ENCODE measurements around the gene REP15. TPM values are rescaled to one million over a fixed set of nuclear protein-coding genes. Genes with fewer than 3 reads are reported as not detected.

The REP15 gene
- total and polyA plus RNA-seq, 2 of the 8 experiments (the other 6 are each of a cell fraction or from before 2014, with no cell fraction given): 0.06 to 0.73 TPM

DNA sequence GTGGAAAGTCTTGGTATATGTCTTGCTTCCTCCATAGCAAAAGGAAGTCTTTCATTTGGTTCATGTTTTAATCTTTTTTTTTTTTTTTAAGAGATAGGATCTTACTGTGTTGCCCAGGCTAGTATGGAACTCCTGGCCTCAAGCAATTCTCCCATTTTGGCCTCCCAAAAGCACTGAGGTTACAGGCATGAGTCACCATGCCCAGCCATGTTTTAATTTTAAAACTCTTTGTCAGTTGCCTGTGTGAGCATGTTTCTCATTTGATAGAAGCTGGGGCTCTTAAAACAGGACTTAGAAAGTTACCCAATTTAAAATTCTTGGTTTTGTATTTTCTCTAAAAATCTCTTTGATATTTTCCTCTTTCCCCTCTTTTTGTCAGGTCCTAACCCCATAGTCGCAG lies 45.0 kb upstream of the REP15 start:
- POLR2A ChIA-PET (ENCODE audit: partially characterized antibody): no interaction called here
- Histone ChIP-seq H2BK15ac (ENCODE audit: low read length) (no peak overlapping the region), H2BK120ac (replicated peaks; ENCODE audit: low read depth, low read length) (no peak overlapping the region), H3K4me2 (ENCODE audit: insufficient read depth in 1 of 2, low read depth in 2 of 2, low read length in 2 of 2) (no peak overlapping the region), H3K23me2 (ENCODE audit: low read depth, low read length) (no peaks in the 10 kb centered on the region), H3K27me3 (replicated peaks in 1 of 4; ENCODE audit: control insufficient read depth in 3 of 4, extremely low read depth in 1 of 4, insufficient read depth in 3 of 4, low read length in 3 of 4) (no peaks in the 10 kb centered on the region), H3K23ac (ENCODE audit: insufficient read length) (no peak overlapping the region), H2BK12ac (ENCODE audit: low read depth, low read length) (no peak overlapping the region), H3K14ac (ENCODE audit: insufficient read length) (no peak overlapping the region), H2BK5ac (ENCODE audit: low read depth, low read length) (no peak overlapping the region), H3K4me3 (ENCODE audit: extremely low read depth in 1 of 4, insufficient read depth in 2 of 4, low read depth in 3 of 4, low read length in 4 of 4) (no peak overlapping the region), H3K4me1 (replicated peaks in 1 of 4; ENCODE audit: control insufficient read depth in 3 of 4, insufficient read depth in 4 of 4, low read length in 3 of 4) (no peaks in the 10 kb centered on the region), H3K27ac (ENCODE audit: low read depth, low read length) (no peak overlapping the region), H4K8ac (ENCODE audit: extremely low read depth, insufficient read depth, low read length) (no peak overlapping the region), H2AK5ac (ENCODE audit: low read depth, low read length) (no peak overlapping the region), H3K36me3 (ENCODE audit: control insufficient read depth in 2 of 4, insufficient read depth in 4 of 4, low read length in 3 of 4) (no peaks in the 10 kb centered on the region), H2BK20ac (ENCODE audit: low read length) (no peak overlapping the region), H4K20me1 (replicated peaks in 1 of 2; ENCODE audit: control insufficient read depth in 1 of 2, insufficient read depth in 2 of 2, low read length in 2 of 2) (no peaks in the 10 kb centered on the region), H2AFZ (ENCODE audit: low read length) (no peak overlapping the region), H3K18ac (ENCODE audit: extremely low read depth, low read length) (no peak overlapping the region), H4K91ac (replicated peaks; ENCODE audit: insufficient read length, low read length) (no peak overlapping the region), H3K56ac (replicated peaks; ENCODE audit: insufficient read length, low read depth, low read length) (no peak overlapping the region), H3K79me1 (ENCODE audit: low read depth, low read length) (no peaks in the 10 kb centered on the region), H3K9me3 (ENCODE audit: insufficient read depth in 2 of 2, low read depth in 1 of 2, low read length in 1 of 2) (no peaks in the 10 kb centered on the region), H4K5ac (ENCODE audit: insufficient read length, low read depth, low read length) (no peak overlapping the region), H3K4ac (replicated peaks; ENCODE audit: insufficient read length, low read depth, low read length) (no peak overlapping the region), H3K9ac (replicated peaks in 1 of 4; ENCODE audit: extremely low read depth in 1 of 4, low read depth in 3 of 4, low read length in 3 of 4) (no peak overlapping the region), H3K79me2 (ENCODE audit: control insufficient read depth in 1 of 2, insufficient read depth in 2 of 2, low read length in 2 of 2) (no peaks in the 10 kb centered on the region)
- 100% methylated on average over 1 of the region's 1 CpG; no CpG with 5 or more reads in 1 of the 2 experiments for WGBS, 2 experiments (ENCODE audit: extremely low coverage in 1 of 2, insufficient coverage in 1 of 2, insufficient read length in 1 of 2, insufficient replicate concordance in 2 of 2, low coverage in 1 of 2, low lambda C conversion rate in 2 of 2, missing lambda C conversion rate in 1 of 2)
- CTCF ChIA-PET (ENCODE audit: partially characterized antibody): interaction anchor here (0.8 to 1.5 kb wide), 5 partner anchors 10 to 258 kb away, joined by 3 read pairs; no protein-coding TSS in a partner anchor
- DNase-seq (ENCODE audit: low read depth in 1 of 2, low spot score in 2 of 2): no peak
- FAIRE-seq: no peak
- TF ChIP-seq TAF1 (IDR thresholded peaks at IDR 0.05; ENCODE audit: low read depth, low read length) (no peak), SIN3A (conservative IDR thresholded peaks at IDR 0.05 in 1 of 2, IDR thresholded peaks at IDR 0.05 in 1 of 2; ENCODE audit: low read depth in 1 of 2, low read length in 2 of 2) (no peak), PHF8 (conservative IDR thresholded peaks at IDR 0.05; ENCODE audit: low read depth, low read length) (no peak), CTBP2 (IDR thresholded peaks at IDR 0.05; ENCODE audit: borderline replicate concordance, insufficient read depth, insufficient read length, low read length) (no peak), GABPA (IDR thresholded peaks at IDR 0.05; ENCODE audit: borderline replicate concordance, insufficient read depth, low read length) (no peak), JUN (IDR thresholded peaks at IDR 0.05; ENCODE audit: low read depth, low read length) (no peak), RXRA (IDR thresholded peaks at IDR 0.05; ENCODE audit: insufficient read depth, low read depth, low read length) (no peak), CEBPB (IDR thresholded peaks at IDR 0.05; ENCODE audit: low read depth, low read length) (no peak), CHD2 (IDR thresholded peaks at IDR 0.05; ENCODE audit: low read length) (no peak), NRF1 (IDR thresholded peaks at IDR 0.05; ENCODE audit: low read depth, low read length) (no peak), SAP30 (IDR thresholded peaks at IDR 0.05; ENCODE audit: insufficient read depth, insufficient replicate concordance, low read length) (no peak)
- TF ChIP-seq, protein P1, sequence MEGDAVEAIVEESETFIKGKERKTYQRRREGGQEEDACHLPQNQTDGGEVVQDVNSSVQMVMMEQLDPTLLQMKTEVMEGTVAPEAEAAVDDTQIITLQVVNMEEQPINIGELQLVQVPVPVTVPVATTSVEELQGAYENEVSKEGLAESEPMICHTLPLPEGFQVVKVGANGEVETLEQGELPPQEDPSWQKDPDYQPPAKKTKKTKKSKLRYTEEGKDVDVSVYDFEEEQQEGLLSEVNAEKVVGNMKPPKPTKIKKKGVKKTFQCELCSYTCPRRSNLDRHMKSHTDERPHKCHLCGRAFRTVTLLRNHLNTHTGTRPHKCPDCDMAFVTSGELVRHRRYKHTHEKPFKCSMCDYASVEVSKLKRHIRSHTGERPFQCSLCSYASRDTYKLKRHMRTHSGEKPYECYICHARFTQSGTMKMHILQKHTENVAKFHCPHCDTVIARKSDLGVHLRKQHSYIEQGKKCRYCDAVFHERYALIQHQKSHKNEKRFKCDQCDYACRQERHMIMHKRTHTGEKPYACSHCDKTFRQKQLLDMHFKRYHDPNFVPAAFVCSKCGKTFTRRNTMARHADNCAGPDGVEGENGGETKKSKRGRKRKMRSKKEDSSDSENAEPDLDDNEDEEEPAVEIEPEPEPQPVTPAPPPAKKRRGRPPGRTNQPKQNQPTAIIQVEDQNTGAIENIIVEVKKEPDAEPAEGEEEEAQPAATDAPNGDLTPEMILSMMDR (IDR thresholded peaks at IDR 0.05; ENCODE audit: control extremely low read depth in 1 of 3, insufficient read depth in 1 of 3, low read depth in 1 of 3, low read length in 3 of 3): no peak
